Daoy (cell line): ENCODE data around the gene RIMS4. TPM values are rescaled to one million over a fixed set of nuclear protein-coding genes. Genes with fewer than 3 reads are reported as not detected.
A peak's percentile ranks its signal among the peaks of the same experiment; 100 is the strongest.

ENCODE experiments used
- DNase-seq: peaks from one replicate; pipeline ENCODE4 v3.0.0-alpha.2; 2015; ENCODE audit warnings: low read depth
- total RNA-seq: library from RNA; depleted of rRNA; stranded (reverse); fragments of >200 nt; shearing (Covaris generic); gene quantifications from 2 replicates; pipeline ENCODE4 v1.2.3, GENCODE V29; 2014; rRNA removed

Gene RIMS4
- 2.0 and 2.1 TPM in 2 replicates for total RNA-seq

DNA sequence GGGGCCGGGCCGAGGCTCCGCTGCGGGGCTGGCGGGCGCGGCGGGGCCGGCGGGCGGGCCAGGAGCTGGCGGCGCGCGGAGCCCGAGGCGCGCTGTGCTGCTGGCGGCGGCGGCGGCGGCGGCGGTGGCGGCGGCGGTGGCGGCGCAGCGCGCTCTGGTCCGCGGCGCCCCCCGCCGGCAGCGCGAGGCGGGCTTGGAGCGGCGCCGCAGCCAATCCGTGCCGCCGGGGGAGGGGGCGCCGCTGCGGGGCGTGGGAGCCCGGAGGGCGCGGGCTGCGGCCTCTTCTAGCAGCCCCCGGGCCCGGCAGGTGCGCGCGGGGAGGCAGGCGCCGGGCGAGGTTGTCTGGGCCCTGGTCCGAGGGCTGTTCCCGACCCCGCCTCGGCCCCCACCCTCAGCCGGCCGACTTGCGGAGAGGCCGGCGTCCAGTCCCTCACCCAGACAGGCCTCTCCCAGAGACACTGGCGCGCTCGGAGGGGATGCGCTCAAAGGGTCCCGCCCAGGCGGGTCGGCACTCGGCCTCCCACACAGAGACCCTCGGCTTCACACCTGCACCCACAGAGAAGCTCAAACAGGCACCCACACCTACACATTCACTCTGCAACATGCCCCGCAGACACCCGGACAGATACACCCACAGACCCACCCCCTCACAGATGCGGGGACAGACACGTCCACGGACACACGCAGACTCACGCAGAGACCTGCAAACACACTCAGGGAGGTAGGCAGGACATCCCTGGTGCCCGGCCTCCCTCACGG, at the start of gene RIMS4:
TSS of gene RIMS4 (minus strand) at position 156 of the 759 bp plus-strand sequence. CDS start 275 bp downstream, outside the sequence.
- peak; percentile 22 for DNase-seq

DNA sequence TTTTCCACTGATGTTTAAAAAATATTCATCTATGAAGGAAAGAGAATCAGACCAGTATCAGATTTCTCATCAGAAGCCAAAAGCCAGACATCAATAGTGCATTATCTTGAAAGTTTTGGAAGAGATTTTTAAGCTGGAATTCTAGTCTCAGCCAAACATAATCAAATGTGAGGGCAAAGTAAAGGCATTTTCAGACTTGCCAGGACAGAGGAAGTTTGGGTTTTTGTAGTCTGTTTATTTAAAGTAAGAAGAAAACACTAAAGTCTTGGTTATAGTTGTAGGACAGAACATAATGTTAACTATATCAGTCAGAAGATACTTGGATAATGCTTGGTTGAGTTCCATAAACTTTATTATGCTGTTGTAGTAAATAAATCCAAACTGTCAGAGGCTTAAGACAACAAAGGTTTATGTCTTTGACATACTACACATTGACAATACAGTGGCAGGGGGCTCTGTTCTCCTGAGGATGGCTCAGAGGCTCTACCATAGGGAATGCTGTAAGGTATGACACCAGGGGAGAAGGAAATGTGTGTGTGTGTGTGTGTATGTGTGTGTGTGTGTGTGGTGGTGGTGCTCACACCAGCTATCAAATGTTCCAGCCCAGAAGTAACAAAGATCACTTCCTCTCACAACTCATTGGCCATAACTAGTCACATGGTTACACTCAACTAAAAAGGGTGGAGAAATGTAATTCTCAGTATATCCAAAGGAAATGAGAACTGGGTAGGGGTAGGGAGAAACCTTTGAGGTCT, 48.4 kb upstream of the RIMS4 start:
- no peak for DNase-seq

DNA sequence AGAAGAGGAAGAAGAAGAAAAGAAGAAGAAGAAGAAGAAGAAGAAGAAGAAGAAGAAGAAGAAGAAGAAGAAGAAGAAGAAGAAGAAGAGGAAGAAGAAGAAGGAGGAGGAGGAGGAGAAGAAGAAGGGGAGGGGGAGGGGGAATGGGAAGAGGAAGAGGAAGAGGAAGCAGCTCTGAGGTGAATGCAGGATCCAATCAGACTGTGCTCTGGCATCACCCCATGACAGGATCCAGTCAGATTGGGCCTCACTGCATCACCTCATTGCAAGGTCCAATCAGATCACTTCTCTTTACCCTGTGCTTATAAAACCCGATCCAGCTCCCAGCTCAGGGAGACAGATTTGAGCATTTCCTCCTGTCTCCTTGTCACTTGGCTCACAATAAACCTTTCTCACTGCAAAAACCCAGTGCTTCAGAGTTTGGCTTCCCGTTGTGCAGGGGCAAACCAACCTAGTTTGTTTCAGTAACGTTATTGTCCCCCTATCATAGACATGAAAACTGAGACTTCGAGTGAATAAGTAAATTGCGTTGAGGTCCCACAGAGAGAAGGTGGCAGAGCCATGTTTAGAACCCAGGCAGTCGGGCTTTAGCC, 46.6 kb upstream of the RIMS4 start:
- peak; percentile 17 for DNase-seq

DNA sequence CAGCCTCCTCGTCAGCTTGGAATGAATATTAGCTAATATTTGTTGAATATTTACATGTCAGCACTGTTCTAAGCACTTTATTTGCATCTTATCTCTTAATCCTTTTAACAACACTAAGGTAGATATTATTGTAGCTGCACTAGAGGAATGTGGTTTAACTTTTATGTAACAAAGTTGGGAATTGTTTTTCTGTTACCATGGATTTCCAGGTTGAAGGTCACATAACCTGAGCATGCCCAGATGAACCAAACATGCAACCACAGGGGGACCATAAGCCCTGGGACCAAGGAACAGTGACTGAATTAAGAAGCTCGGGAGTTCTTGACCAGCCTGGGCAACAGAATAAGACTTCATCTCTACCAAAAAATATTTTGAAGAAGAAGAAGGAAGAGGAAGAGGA, 46.1 kb upstream of the RIMS4 start:
- DNase-seq: no peak

DNA sequence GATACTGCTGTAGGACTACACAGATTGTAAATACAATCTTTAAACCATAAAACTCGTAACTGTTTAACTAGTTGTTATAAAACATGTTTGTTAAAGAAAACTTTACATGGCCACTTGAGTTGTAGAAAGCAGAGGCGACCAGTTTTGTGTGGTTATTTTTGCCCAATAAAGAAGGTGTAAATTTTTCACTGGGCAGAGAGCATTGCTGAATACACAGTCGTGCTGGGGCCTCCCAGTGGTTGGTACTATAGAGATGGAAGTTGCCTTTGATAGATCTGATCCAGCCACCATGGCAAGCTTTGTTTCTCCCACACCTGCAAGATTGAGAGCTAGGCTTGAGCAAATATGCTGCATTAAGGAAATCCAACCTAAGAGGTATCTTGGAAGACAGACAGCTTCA, 41.2 kb upstream of the RIMS4 start:
- no peak for DNase-seq

DNA sequence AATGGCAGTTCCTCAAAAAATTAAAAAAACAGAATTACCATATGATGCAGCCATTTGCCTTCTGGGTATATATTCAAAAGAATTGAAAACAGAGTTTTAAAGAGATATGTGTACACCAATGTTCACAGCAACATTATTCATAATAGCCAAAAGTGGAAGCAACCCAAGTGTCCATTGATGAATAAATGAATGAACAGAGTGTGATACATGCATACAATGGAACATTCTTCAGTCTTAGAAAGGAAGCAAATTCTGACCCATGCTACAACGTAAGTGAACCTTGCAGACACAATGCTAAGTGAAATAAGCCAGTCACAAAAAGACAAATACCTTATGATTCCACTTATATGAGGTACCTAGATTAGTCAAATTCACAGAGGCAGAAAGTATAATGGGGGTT, 40.5 kb upstream of the RIMS4 start:
- DNase-seq: no peak

DNA sequence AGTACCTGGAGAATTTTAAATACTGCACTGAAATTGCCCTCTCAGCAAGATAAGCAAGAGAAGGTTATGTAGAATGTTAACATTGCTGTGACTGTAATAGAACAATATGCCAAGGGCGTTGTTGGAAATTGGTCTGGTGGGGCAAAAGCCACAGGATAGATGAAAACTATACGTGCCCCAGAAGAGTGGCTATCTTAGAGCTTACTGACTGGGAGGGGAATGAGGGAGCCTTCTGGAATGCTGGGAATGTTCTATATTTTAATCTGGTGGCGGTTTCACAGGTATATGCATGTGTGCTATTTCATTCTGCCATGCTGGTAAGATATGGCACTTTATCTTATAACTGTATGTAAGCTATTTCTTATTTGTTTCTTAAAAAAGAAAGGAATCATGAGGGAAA, 39.9 kb upstream of the RIMS4 start:
- DNase-seq: no peak

DNA sequence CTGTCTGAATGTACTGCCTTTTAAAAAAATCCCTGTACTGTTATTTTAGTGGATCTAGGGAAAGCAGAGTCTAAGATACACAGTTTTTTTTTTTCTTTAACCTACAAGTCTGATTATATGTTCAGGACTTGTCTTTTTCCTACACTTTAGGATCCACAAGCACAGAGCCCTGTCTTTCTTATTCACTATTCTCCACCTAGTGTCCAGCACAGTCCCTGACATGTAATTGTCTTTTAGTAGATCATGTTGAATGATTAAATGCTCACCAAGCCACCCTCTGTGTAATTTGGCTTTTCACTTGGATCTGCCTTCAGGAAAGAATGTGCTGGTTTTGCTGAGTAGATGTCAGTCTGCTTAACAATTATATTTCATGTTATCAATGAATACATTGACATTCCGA, 39.4 kb upstream of the RIMS4 start:
- no peak for DNase-seq

DNA sequence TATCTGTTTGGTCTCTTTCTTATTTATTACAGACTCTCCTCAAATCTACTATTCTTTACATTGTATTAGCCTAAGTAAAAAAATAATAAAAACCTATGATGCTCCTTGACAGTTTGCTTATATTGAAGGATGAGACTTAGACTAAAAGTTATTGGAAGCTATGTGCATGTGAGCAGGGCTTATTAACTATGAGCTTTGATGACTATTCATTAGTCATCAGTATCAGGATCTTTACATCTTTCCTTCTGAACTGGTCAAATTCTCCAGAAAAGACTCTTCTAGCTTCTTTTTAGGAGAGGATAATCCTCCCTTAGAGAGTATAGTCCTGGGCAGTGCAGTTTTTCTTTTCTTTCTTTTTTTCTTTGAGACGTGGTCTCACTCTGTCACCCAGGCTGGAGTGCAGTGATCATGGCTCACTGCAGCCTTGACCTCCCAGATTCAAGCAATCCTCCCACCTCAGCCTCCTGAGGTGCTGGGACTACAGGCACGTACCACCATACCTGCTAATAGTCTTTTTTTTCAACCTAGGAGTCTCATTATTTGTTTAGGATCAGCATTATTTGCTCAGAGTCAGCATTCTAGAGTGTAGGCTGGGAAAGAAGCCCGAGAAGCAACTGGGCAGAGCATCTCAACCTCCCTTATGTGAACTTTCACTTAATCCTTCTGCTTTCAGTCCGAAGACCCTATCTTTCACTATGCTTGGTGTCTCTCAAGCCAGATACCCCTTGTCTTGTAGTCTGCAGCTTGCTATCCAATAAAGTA, 38.1 kb upstream of the RIMS4 start:
- DNase-seq: no peak

DNA sequence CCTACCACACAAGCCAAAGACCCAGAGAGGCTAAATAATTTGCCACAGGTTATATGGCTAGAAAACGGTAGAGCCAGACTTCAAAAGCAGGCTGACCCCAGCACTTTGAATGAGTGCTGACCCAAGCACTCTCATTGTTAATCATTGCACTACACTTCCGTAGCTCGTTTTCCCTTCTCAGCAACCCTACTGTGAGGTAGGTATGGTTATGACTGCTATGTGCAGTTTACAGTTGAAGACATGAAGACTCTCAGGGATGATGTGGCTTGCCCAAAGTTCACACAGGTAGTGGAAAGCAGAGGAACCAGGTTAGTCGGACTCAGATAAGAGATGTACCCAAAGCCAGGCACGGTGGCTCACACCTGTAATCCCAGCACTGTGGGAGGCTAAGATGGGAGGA, 33.5 kb upstream of the RIMS4 start:
- no peak for DNase-seq

DNA sequence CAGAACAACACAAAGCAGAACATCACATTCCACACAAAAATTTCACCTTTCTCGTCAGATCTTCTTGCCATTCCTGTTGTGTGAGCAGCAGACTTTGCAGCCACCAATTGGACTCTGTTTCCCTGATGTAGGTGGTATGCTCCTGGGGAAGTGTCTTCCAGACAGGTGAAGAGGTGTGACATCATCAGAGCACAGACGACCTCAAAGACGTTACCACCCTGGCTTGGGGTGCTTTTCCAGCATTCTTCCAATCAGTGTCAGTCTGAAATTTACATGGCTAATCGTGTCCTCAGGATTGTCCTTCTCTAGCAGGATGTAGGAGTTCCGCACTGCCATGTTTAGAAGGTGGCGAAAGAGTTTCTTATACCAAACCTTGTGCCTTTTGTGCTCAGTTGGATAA, 31.6 kb upstream of the RIMS4 start:
- DNase-seq: no peak

DNA sequence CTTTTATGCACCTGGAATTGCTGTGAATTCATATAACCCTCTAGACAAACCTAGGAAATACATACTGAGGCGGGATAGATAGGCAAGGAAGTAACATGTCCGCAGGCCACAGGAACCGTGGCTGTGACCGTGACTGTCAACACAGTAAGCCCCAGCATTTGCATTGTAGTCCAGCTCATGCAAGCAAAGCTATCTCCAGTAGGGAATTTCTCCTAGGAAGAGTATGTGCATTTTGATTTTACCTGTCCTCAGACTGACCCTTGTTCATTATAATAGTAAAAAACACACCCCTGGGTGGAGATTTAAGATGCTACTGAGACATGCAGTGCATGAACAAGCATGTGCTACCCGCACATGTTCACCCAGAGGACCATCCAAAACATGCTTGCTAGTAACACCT, 30.5 kb upstream of the RIMS4 start:
- no peak for DNase-seq

DNA sequence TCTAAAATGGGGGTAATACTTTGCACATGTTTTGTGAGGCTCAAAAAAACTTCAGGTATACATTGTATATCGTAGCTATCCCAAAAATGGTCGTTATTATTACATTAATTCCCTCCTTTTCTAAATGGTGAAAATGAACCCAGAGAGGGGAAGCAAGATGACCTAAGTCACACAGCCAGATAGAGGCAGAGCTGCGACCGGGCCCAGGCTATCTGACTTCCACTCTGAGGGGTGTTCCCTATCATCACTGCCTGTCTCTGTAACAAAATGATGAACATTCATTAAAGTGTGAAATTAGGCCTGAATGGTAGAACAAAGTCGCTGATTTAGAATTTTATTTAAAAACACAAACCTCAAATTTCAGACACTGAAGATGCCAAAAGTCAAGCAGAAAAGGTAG, 29.1 kb upstream of the RIMS4 start:
- DNase-seq: no peak

DNA sequence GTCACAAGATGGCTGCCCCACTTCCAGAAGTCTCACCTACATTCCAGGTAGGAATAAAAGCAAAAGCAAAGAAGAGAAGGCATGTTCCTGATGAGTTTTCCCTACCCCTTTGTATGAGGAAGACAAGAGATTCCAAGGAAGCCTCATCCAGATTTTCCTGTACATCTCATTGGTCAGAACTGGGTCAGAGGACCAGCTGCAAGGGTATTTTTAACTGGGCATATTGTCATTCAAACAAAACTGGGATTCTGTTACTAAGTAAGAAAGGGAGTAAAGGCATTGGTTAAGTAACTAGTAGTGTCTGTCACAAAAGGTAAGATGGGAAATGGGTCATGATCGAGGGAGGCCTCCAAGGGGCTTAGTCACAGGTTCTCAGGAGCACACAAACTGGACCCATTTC, 28.2 kb upstream of the RIMS4 start:
- DNase-seq: no peak

DNA sequence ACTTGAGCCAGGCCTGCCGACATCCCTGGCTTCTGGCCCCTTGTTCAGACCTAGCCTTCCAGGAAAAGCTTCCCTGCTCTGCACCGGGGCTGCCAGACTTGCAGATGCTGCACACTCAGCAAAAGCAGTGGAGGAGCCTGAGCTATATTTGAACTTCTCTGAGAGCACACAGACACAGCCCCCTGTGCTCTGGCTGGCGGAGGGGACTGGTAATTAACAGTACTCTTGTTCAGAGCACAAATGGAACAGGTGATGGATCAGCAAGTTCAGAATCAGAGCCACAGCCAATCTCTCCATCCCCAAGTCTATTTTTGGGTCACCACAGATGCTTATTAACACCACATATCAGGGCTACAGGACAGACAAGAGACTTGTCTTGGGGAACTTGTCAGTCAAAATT, 27.6 kb upstream of the RIMS4 start:
- DNase-seq: no peak

DNA sequence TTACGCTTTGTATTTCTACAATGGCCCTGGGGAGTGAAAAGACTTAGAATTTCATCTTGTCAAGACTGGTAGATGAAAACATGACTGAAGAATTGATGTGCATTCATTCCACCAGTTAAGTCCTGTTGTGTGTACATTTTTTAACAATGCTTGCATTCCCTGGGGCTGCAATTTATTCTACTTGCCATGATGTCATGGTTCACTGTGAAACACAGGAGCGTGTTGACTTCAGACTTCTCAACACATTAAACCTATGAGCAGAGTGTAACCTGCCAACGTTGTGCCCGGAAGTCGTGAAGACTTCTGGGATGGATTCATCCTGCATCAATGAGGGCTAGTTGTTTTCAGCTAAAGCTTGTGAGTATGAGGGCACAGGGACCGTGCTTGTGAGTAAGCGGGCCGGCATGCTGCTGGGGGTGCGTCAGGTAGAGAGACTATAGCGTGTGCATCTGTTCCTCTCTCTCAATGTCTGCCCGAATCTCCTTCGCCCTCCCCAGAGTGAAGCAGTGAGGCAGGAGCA, 26.3 kb upstream of the RIMS4 start:
- no peak for DNase-seq

DNA sequence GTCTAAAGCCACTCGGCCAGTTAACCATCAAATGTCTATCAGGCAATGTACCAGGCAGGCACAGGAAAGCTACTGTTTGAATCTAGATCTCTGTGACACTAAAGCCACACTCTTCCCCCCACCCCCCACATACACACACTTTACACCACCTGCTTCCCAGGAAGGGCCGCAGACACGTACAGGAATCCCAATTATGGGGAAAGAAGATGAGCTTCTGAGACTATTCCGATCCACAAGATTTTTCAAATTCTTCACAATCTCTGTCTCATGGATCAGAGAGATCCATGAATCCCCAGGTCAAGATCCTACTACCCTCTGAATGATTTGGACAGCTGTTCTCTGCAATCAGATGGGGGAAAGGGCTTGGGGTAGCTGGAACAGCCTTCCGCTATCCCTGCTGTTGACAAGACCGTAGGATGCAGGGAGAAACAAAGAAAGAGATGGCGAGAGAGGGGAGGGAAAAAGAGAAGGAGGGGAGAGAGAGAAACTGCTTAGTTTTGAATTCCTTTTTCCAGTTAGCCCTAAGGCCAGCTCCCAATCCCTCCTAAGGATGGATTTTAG, 25.4 kb upstream of the RIMS4 start:
- no peak for DNase-seq

DNA sequence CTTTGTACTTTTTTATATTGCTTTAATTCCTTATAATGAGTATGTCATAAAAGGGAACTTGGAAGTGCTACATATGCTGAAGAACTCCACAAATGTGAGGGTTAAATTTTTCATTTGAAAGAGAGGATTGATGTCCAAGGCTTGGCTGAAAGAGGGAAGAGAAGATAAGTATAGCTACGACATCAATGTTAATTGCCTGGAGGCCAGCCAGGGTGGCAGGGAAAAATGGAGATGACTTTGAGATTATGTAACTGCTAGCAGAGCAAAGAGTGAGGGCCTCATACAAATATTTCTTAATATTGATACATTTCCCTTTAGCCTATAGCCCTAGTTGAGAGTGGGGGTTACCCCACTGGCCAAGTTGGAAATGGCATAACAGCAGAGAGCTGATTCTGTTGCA, 24.8 kb upstream of the RIMS4 start:
- no peak for DNase-seq

DNA sequence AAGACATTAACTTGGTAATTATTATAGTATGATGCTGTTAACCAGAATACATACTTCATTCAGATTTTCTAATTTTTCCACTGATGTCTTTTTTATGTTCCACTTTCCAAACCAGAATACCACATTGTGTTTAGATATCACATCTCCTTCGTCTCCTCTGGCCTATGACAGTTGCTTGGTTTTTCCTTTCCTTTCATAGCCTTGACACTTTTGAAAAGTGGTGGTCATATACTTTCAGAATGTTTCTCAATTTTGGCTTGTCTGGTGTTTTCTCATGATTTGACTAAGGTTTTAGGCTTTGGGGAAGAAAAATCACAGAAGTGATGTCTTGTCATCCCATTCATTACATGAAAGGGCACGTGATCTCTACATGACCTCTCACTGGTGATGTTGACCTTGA, 24.3 kb upstream of the RIMS4 start:
- no peak for DNase-seq

DNA sequence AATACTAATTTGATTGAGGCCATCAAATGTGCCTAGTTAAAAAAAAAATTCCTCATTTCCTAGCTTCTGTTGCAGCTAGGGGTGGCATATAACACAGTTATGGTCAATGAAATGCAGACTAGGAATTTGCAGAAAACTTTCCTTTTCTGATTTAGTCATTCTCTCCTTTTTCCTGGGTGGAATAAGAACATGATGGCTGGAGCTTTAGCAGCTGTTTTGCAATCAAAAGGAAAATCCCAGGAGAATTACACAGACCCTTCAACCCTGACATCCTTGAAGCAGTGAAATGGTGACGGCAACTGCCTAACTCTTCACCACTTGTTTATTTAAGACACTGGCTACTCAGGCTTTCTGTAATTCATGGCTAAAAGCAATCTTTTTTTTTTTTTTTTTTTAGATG, 23.1 kb upstream of the RIMS4 start:
- no peak for DNase-seq

DNA sequence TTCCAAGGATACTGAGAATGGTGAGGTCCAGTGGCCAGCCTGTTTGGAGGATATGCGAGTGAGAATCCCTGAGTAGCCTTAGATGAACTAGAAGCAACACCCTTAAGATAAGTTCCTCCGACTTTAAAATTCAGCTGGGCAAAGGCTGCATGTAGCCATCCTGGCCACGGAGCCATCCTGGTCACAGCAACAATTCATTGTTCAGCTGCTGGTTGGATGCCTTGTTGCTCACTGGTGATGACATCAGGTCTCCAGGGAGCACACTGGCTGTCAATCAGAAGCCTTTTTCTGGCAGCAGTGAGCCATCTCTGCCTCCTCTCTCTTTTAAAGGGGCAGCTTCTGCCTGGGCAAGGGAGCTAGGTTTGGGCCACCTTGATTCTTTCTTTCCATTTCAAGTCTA, 22.4 kb upstream of the RIMS4 start:
- peak; percentile 34 for DNase-seq

DNA sequence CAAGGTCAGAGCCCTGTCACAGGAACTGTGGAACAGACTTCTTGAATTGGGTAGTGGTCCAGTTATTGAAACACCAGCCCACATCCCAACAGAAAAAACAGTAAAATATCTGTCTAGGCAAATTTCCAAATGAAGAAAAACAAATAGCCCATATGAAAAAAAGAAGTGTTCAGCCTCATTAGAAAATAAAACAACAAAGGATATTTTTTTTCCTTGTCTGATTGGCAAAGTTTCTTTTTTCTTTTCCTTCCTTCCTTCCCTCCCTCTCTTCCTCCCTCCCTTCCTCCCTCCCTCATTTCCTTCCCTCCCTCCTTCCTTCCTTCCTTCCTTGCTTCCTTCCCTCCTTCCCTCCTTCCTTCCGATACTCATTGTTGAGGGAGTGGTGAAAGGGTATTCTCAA, 20.6 kb upstream of the RIMS4 start:
- no peak for DNase-seq
